Stimulated activated CD8-positive, alpha-beta memory T cell treated with anti-CD3 and anti-CD28 coated beads, Interleukin-7, amount 100 ng/mL, for 1 hour (primary cell): Measurements from ENCODE around the gene SPPL2C.
"Not testable (repeated sequence)": the region's sequence is repeated elsewhere in the genome, so short reads cannot be mapped to it uniquely, and the experiment has no call there.

Experiments used
- DNase-seq, 2 donors: peaks; one replicate each; pipeline ENCODE4 v3.0.0-alpha.2; 2020; ENCODE audit warnings: low read depth in 2 of 2

The SPPL2C gene

GRCh38 chr17:45850011-45850410 lies 5.3 kb downstream of the SPPL2C start:
- no peak for DNase-seq

GRCh38 chr17:45850468-45850867 lies 5.8 kb downstream of the SPPL2C start:
- DNase-seq: no peak

GRCh38 chr17:45851022-45851421 lies 6.3 kb downstream of the SPPL2C start:
- no peak for DNase-seq

- DNase-seq: no peak
These were observed 6.8 kb downstream of the SPPL2C start for GRCh38 chr17:45851464-45851863.

GRCh38 chr17:45851873-45852272 lies 7.2 kb downstream of the SPPL2C start:
- DNase-seq: no peak

- peak; percentile 9 to 32 for DNase-seq
These were observed 8.0 kb downstream of the SPPL2C start for GRCh38 chr17:45852535-45853297.

- no peak for DNase-seq
These were observed 9.5 kb downstream of the SPPL2C start for GRCh38 chr17:45854209-45854608.

GRCh38 chr17:45855691-45856336 lies 11.1 kb downstream of the SPPL2C start:
- no peak for DNase-seq

GRCh38 chr17:45857977-45858708 lies 13.5 kb downstream of the SPPL2C start:
- DNase-seq: no peak

GRCh38 chr17:45861165-45861564 lies 16.5 kb downstream of the SPPL2C start:
- DNase-seq: no peak

GRCh38 chr17:45862127-45862526 lies 17.4 kb downstream of the SPPL2C start:
- not testable (repeated sequence) for DNase-seq

- no peak for DNase-seq
These were observed 19.4 kb downstream of the SPPL2C start for GRCh38 chr17:45863857-45864654.

GRCh38 chr17:45867171-45867570 lies 22.5 kb downstream of the SPPL2C start:
- no peak for DNase-seq

GRCh38 chr17:45867702-45868101 lies 23.0 kb downstream of the SPPL2C start:
- DNase-seq: no peak

- no peak for DNase-seq
These were observed 23.6 kb downstream of the SPPL2C start for GRCh38 chr17:45868276-45868675.

- DNase-seq: no peak
These were observed 25.1 kb downstream of the SPPL2C start for GRCh38 chr17:45869676-45870341.

GRCh38 chr17:45870342-45870974 lies 25.8 kb downstream of the SPPL2C start:
- no peak for DNase-seq

GRCh38 chr17:45871718-45872117 lies 27.0 kb downstream of the SPPL2C start:
- DNase-seq: no peak

- DNase-seq: no peak
These were observed 29.0 kb downstream of the SPPL2C start for GRCh38 chr17:45873728-45874127.

- DNase-seq: no peak
These were observed 29.5 kb downstream of the SPPL2C start for GRCh38 chr17:45874151-45874550.

GRCh38 chr17:45876539-45876938 lies 31.9 kb downstream of the SPPL2C start:
- DNase-seq: no peak
